HG03432 (cell line): Measurements from ENCODE around the gene ERAS.

Experiments
- ATAC-seq: cut with Tn5 transposase; IDR thresholded peaks from one replicate; pipeline ENCODE4 v1.9.1; 2021; ENCODE audit warnings: mild to moderate bottlenecking, moderate library complexity; ENCODE audit not compliant: unreplicated experiment

The ERAS gene, protein sequence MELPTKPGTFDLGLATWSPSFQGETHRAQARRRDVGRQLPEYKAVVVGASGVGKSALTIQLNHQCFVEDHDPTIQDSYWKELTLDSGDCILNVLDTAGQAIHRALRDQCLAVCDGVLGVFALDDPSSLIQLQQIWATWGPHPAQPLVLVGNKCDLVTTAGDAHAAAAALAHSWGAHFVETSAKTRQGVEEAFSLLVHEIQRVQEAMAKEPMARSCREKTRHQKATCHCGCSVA

DNA sequence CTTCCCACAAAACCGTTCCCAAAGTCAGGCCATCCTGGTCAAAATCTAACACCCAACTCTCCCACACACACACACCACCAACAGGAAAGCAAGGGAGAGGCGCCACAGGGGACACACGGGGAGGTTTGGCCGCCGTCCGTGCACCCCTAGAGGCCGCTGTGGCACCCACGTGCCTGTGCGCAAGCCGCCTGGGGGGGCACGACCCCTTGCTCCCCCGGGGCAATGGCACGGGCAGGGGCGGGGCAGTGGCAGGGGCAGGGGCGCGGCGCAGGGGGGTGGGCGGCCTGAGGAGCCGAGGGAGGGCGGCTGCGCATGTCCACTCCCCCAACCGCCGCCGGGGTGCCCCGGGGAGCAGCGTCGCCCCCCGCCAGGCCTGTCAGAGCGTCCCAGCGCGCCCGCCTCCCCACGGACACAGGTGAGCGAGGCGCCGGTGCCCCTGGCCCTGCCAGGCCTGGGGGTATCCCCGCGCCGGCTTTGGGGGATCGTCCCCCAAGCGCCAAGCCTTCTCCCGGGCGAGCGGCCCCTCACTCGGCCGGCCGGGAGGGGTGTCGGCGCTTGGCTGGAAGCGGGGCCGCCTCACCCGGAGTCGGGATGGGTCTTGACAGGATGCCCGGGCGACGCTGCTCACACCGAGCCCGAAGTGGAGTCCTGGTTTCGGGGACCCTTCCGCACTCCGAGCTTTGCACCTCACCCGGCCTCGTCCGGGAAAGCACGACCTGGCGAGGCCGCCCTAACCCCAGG lies at the start of gene ERAS:
Gene ERAS, plus strand, starts transcription at position 379 of the 741 bp plus-strand sequence. CDS start 2,611 bp downstream, outside the sequence.
- no peak for ATAC-seq

GRCh38 chrX:48776818-48777439 lies 49.4 kb upstream of the ERAS start:
- ATAC-seq, result no peak

DNA sequence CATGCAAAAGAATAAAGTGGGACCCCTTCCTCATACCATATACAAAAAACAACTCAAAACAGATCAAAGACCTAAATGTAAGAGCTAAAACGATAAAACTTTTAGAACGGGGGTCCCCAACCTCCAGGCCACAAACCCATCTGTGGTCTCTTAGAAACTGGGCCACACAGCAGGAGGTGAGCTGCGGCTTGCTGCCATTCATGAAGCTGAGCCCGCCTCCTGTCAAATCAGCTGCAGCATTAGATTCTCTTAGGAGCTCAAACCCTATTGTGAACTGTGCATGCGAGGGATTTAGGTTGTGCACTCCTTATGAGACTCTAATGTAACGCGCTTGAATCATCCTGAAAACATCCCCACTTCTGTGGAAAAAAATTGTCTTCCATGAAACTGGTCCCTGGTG lies 46.9 kb upstream of the ERAS start:
- no peak for ATAC-seq

GRCh38 chrX:48781705-48782104 lies 44.6 kb upstream of the ERAS start:
- ATAC-seq, result no peak

DNA sequence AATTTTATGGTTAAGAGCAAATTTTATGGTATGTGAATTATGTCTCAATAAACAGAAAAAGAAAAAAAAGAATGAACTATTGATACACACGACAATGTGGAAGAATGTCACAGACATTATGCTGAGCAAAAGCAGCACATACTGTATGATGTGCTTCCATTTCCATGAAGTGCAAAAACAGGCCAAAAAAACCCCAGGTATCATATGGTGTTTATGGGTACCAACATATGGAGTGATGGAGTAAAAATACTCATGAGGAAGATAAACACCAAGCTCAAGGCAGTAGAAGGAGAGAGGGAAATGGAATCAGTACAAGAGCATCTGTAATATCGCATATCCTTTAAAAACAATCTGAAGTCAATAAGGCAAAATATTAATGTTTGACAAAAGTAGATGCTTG lies 44.1 kb upstream of the ERAS start:
- no peak for ATAC-seq

GRCh38 chrX:48782795-48783194 lies 43.5 kb upstream of the ERAS start:
- no peak for ATAC-seq

DNA sequence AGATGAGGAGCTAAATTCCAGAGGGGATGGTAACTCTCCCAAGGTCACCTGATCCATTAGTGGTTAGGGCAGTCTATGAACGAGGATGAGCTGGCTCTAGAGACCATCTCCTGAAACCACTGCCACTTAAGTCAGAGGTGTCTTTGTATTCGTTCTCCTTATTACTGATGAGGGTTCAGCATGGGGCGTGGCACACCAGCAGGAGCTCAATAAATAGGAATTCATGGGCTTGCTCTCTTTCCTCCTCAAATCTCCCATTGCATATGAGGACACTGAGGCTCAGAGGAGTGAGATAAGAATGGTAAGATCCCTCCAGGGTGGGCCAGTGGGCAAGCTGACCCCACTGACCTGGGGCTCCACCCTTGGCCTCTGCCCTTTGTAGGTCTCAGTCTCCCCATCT lies 41.6 kb upstream of the ERAS start:
- ATAC-seq, result no peak

DNA sequence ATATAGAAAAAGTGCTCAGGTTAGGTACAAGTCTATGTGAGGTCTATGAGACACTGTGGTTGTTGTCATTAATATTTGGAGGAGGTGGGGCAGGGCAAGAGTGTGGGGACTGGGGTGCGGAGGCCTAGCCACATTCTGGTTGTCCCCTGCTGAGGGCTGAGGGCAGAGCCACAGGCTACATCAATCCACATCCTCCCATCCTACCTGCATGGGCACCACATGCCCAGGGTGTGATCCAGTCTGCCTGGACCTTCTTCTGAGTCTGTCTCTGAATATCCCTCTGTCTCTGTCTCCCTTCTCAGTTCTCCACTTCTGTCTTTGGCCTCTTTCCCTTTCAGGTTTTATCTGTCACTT lies 41.1 kb upstream of the ERAS start:
- no peak for ATAC-seq

- no peak for ATAC-seq
Observed at GRCh38 chrX:48785540-48786214, 40.6 kb upstream of the ERAS start.

- no peak for ATAC-seq
Observed at GRCh38 chrX:48786341-48786800, 39.9 kb upstream of the ERAS start, which contains the start of gene GATA1. GATA1 (plus strand) TSS chrX:48786590; CDS start chrX:48791110, 4,520 bp downstream.

DNA sequence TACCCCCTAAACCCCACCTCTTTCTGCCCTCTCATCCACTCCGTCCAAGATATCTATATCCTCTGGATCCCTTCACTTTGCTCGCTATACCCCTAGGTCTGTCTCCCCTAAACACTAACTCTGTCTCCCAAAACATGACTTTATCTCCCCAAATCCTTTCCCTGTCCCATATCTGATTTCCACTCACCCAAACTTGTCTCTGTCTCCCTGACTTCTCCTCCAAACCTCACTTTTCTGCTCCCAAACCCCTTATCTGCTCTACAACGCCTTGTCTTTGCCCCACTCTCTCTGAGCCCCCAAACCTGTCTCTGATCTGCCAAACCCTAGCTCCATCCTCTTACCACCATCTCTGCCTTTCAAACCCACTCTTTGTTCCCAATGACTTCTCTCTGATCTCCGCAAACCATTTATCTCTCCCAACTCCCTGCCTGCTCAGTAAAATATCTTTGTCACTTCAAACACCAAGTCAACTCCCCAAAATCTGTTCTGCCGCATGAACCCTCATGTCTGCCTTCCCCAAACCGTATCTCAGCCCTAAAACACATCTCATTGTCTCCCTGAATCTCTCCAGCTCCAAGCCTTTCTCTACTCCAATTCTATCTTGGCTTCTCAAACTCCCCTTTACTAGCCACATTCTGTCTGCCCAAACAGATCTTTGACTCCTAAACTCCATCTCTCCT lies 39.3 kb upstream of the ERAS start:
- no peak for ATAC-seq

DNA sequence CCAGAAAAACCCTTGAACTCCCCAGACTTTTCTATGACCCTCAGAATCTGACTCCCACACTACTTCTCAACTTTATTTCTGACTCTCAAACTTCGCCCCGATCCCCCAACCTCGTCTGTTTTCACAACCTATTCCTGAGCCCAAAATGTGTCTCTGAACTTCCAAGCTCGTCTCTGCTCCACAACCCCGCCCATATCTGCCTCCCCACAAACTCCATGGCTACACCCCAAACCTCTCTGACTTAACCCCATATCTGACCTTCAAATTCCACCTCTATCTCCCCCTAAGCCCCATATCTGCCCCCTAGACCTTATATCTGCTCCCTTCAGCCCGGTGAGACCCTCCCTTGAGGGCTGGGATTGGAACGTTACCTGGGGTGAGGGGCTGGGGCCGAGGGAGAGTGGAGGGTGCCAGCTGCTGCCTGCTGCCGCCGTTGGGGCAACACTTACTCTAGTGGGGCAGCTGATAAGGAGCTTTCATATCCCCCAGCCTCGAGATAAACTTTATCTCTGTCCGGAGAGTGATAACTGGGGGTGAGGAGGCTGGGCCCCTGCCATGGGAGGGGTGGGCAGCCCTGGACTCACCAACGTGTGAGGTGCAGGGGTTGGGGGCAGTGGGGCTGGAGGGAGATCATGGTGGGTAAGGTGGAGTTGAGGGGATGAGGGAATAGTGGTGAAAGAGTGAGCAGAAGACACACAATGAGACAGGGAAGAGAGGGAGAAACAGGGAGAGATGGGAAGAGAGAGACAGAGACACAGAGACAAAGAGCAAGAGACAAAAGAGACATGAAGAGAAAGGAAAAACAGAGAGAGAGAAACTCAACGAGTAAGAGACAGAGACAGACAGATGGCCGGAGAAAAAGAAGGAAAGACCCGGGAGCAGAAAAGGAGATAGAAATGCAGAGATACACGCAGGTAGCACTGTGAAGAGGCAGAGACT lies 38.5 kb upstream of the ERAS start:
- no peak for ATAC-seq

DNA sequence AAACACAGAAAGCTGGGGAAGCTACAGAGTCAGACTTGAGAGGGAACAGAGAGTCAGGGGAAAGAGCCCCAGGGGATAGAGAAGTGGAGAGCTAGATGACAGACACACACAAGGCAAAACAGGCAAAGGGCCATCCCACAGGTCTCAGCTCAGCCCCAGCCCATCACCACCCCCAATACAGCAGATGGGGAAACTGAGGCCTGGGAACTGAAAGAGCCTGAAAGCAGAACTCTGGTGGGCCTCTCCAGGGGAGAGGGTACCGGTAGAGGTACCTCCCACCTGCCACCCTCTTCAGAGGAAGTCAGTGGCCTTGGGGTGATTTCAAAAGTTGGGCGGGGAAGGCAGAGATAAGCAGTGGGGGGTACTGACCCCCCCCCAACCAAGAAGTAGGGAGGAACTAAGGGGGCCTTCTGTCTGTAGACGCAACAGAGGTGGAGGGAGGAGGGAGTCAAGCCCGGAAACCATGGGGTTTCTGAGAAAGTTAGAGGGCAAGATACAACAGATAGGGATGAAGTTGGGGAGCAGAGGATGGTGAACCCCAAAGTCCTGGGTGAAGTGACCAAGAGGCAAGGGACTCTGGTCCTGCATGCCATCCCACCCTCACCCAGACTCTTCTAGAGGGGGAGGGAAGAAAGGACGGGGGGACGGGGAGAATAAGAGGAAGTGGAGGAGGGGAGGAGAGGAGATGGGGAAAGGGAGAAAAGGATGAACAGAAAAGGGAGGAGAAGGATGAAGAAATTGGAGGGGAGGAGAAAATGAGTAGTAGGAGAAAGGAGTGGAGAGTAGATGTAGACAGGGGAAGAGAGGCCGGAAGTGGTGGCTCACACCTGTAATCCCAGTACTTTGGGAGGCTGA lies 36.7 kb upstream of the ERAS start:
- ATAC-seq, result no peak

DNA sequence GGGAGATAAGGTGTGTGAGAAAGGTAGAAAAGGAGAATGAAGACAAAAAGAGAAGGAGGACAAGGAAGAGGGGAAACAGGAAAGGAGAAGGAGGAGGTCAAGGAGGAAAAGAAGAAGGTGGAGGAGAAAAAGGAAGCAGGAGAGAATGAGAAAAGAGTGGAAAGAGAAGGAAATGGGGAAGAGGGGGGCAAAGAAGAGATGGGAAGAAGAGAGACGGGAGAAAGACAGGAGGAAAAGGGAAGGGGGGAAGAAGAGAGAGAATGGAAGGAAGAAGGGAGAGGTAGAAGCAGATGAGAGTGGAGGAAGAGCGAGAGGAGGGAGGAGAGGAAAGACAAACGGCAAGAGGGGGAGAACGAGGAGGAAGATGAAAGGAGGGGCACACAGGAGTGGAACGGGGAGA lies 35.8 kb upstream of the ERAS start:
- no peak for ATAC-seq

- no peak for ATAC-seq
Observed at GRCh38 chrX:48791063-48791820, 35.1 kb upstream of the ERAS start.

GRCh38 chrX:48792219-48792618 lies 34.1 kb upstream of the ERAS start:
- no peak for ATAC-seq

DNA sequence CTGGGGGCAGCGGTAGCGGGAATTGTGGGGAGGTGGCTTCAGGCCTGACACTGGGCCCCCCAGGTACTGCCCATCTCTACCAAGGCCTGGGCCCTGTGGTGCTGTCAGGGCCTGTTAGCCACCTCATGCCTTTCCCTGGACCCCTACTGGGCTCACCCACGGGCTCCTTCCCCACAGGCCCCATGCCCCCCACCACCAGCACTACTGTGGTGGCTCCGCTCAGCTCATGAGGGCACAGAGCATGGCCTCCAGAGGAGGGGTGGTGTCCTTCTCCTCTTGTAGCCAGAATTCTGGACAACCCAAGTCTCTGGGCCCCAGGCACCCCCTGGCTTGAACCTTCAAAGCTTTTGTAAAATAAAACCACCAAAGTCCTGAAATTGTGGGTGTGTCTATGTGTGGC lies 32.4 kb upstream of the ERAS start:
- ATAC-seq, result no peak

- no peak for ATAC-seq
Observed at GRCh38 chrX:48794340-48794910, 31.9 kb upstream of the ERAS start.
